ENCODE data around the gene CDC42BPB. TPM values are rescaled to one million over a fixed set of nuclear protein-coding genes. Genes with fewer than 3 reads are reported as not detected.
A peak's percentile ranks its signal among the peaks of the same experiment; 100 is the strongest.

The CDC42BPB gene
- total and polyA plus RNA-seq, 2 donors from 2014 or later, result 22.5 to 127 TPM

GRCh38 chr14:102908766-102909455 lies 148.4 kb downstream of the CDC42BPB start:
- FAIRE-seq (no peak), DNase-seq (peak in 1 of 5 donors; percentile 34)
- H3K27me3 ChIP-seq (ENCODE audit: control insufficient read depth, insufficient read depth, low read length), result no peaks in the 10 kb centered on the region
- H3K27ac ChIP-seq (ENCODE audit: low read depth in 2 of 2, low read length in 2 of 2), result no peak overlapping the region
- intact Hi-C loops (cut with DNase I), result no loop called here
- TF ChIP-seq CTCF (IDR thresholded peaks at IDR 0.05; ENCODE audit: borderline replicate concordance, extremely low read depth, insufficient read depth), result no peak
- peaks cover under 1 to 2% (median 2%) of the 10 kb centered on the region in 3 donors for H3K36me3 ChIP-seq (ENCODE audit: control insufficient read depth in 2 of 3, insufficient read depth in 3 of 3, low read length in 3 of 3)
- no peak overlapping the region for H3K9ac ChIP-seq (ENCODE audit: low read length in 3 of 3)
- no peak overlapping the region for H3K4me3 ChIP-seq (ENCODE audit: low read length in 3 of 3)
- no peaks in the 10 kb centered on the region for H3K4me1 ChIP-seq (ENCODE audit: control insufficient read depth in 2 of 3, insufficient read depth in 2 of 3, low read depth in 1 of 3, low read length in 3 of 3)
- H3K9me3 ChIP-seq (ENCODE audit: control insufficient read depth in 2 of 3, insufficient read depth in 1 of 3, low read length in 3 of 3), result no peaks in the 10 kb centered on the region

GRCh38 chr14:102907980-102908730 lies 149.2 kb downstream of the CDC42BPB start:
- Histone ChIP-seq H3K27me3 (ENCODE audit: control insufficient read depth, insufficient read depth, low read length) (no peaks in the 10 kb centered on the region), H3K27ac (ENCODE audit: low read depth in 2 of 2, low read length in 2 of 2) (no peak overlapping the region)

GRCh38 chr14:102907303-102907844 lies 150.0 kb downstream of the CDC42BPB start:
- FAIRE-seq, result no peak
- TF ChIP-seq CTCF (IDR thresholded peaks at IDR 0.05; ENCODE audit: borderline replicate concordance, extremely low read depth, insufficient read depth), result no peak

More at GRCh38 chr14:102907980-102908730, 149.2 kb downstream of the CDC42BPB start:
- DNase-seq (peak in 1 of 5 donors; percentile 45), FAIRE-seq (no peak)
- no peak for TF ChIP-seq CTCF (IDR thresholded peaks at IDR 0.05; ENCODE audit: borderline replicate concordance, extremely low read depth, insufficient read depth)
- no peaks in the 10 kb centered on the region for H3K4me1 ChIP-seq (ENCODE audit: control insufficient read depth in 2 of 3, insufficient read depth in 2 of 3, low read depth in 1 of 3, low read length in 3 of 3)
- no peaks in the 10 kb centered on the region for H3K9me3 ChIP-seq (ENCODE audit: control insufficient read depth in 2 of 3, insufficient read depth in 1 of 3, low read length in 3 of 3)
- H3K36me3 ChIP-seq (ENCODE audit: control insufficient read depth in 2 of 3, insufficient read depth in 3 of 3, low read length in 3 of 3), result peaks cover 2 to 4% (median 2%) of the 10 kb centered on the region in 3 donors
- H3K9ac ChIP-seq (ENCODE audit: low read length in 3 of 3), result no peak overlapping the region
- intact Hi-C loops (cut with DNase I), result no loop called here
- no peak overlapping the region for H3K4me3 ChIP-seq (ENCODE audit: low read length in 3 of 3)

More at GRCh38 chr14:102907303-102907844, 150.0 kb downstream of the CDC42BPB start:
- no peaks in the 10 kb centered on the region for H3K27me3 ChIP-seq (ENCODE audit: control insufficient read depth, insufficient read depth, low read length)
- peak in 1 of 5 donors; percentile 79 for DNase-seq
- H3K9me3 ChIP-seq (ENCODE audit: control insufficient read depth in 2 of 3, insufficient read depth in 1 of 3, low read length in 3 of 3), result no peaks in the 10 kb centered on the region
- H3K27ac ChIP-seq (ENCODE audit: low read depth in 2 of 2, low read length in 2 of 2), result no peak overlapping the region
- H3K4me3 ChIP-seq (ENCODE audit: low read length in 3 of 3), result no peak overlapping the region
- H3K4me1 ChIP-seq (ENCODE audit: control insufficient read depth in 2 of 3, insufficient read depth in 2 of 3, low read depth in 1 of 3, low read length in 3 of 3), result no peaks in the 10 kb centered on the region
- peaks cover 2 to 4% (median 2%) of the 10 kb centered on the region in 3 donors for H3K36me3 ChIP-seq (ENCODE audit: control insufficient read depth in 2 of 3, insufficient read depth in 3 of 3, low read length in 3 of 3)
- H3K9ac ChIP-seq (ENCODE audit: low read length in 3 of 3), result no peak overlapping the region
- intact Hi-C loops (cut with DNase I), result no loop called here
